Measurements from ENCODE around the gene CD33.
A peak's percentile ranks its signal among the peaks of the same experiment; 100 is the strongest.
"Not testable (repeated sequence)": the region's sequence is repeated elsewhere in the genome, so short reads cannot be mapped to it uniquely, and the experiment has no call there.

CD33 gene

GRCh38 chr19:51224898-51225393, at the start of gene CD33:
Gene CD33 (plus strand): TSS chr19:51225080. CDS start chr19:51225119, 39 bp downstream.
- H3K27ac Mint-ChIP-seq; DNase-seq (ENCODE audit: low spot score in 2 of 2); H3K36me3 Mint-ChIP-seq; ATAC-seq; H3K9me3 Mint-ChIP-seq; H3K4me1 Mint-ChIP-seq; H3K4me3 Mint-ChIP-seq: not testable (repeated sequence)

- Mint-ChIP-seq H3K9me3 (no peaks in the 10 kb centered on the region), H3K4me3 (no peak overlapping the region), H3K36me3 (no peaks in the 10 kb centered on the region), H3K4me1 (peaks cover 9% of the 10 kb centered on the region), H3K27ac (no peak overlapping the region)
- no peak for DNase-seq (ENCODE audit: low spot score in 2 of 2)
- ATAC-seq: no peak
Observed at GRCh38 chr19:51179256-51179655, 45.6 kb upstream of the CD33 start.

- Mint-ChIP-seq H3K9me3 (no peaks in the 10 kb centered on the region), H3K27ac (no peak overlapping the region), H3K4me3 (no peak overlapping the region), H3K36me3 (no peaks in the 10 kb centered on the region), H3K4me1 (peaks cover 15% of the 10 kb centered on the region)
- DNase-seq (ENCODE audit: low spot score in 2 of 2) (no peak), ATAC-seq (no peak)
Observed at GRCh38 chr19:51181377-51181912, 43.4 kb upstream of the CD33 start.

- H3K36me3 Mint-ChIP-seq: no peaks in the 10 kb centered on the region
- no peak overlapping the region for H3K4me3 Mint-ChIP-seq
- H3K9me3 Mint-ChIP-seq: no peaks in the 10 kb centered on the region
- H3K27ac Mint-ChIP-seq: no peak overlapping the region
- ATAC-seq: no peak
- peaks cover 15% of the 10 kb centered on the region for H3K4me1 Mint-ChIP-seq
- DNase-seq (ENCODE audit: low spot score in 2 of 2): no peak
Observed at GRCh38 chr19:51181913-51182419, 42.9 kb upstream of the CD33 start.

- Mint-ChIP-seq H3K27ac (peak overlapping the region; percentile 2), H3K4me1 (peaks cover 15% of the 10 kb centered on the region), H3K4me3 (no peak overlapping the region), H3K9me3 (no peaks in the 10 kb centered on the region), H3K36me3 (no peaks in the 10 kb centered on the region)
- DNase-seq (ENCODE audit: low spot score in 2 of 2): no peak
- no peak for ATAC-seq
Observed at GRCh38 chr19:51183629-51184028, 41.3 kb upstream of the CD33 start.

GRCh38 chr19:51185069-51185867, 39.6 kb upstream of the CD33 start:
- H3K9me3 Mint-ChIP-seq: no peaks in the 10 kb centered on the region

GRCh38 chr19:51185868-51186215, 39.0 kb upstream of the CD33 start:
- no peak overlapping the region for H3K27ac Mint-ChIP-seq
- no peaks in the 10 kb centered on the region for H3K36me3 Mint-ChIP-seq
- no peak for DNase-seq (ENCODE audit: low spot score in 2 of 2)
- no peak overlapping the region for H3K4me3 Mint-ChIP-seq
- no peak for ATAC-seq
- H3K4me1 Mint-ChIP-seq: peaks cover 15% of the 10 kb centered on the region
- H3K9me3 Mint-ChIP-seq: no peaks in the 10 kb centered on the region

More at GRCh38 chr19:51185069-51185867, 39.6 kb upstream of the CD33 start:
- H3K4me3 Mint-ChIP-seq: no peak overlapping the region
- ATAC-seq (no peak), DNase-seq (ENCODE audit: low spot score in 2 of 2) (no peak)
- no peak overlapping the region for H3K27ac Mint-ChIP-seq
- H3K4me1 Mint-ChIP-seq: peaks cover 15% of the 10 kb centered on the region
- H3K36me3 Mint-ChIP-seq: no peaks in the 10 kb centered on the region

- Mint-ChIP-seq H3K4me1 (peaks cover 15% of the 10 kb centered on the region), H3K36me3 (no peaks in the 10 kb centered on the region), H3K27ac (no peak overlapping the region), H3K9me3 (no peaks in the 10 kb centered on the region), H3K4me3 (no peak overlapping the region)
- DNase-seq (ENCODE audit: low spot score in 2 of 2): no peak
- no peak for ATAC-seq
Observed at GRCh38 chr19:51186323-51186722, 38.6 kb upstream of the CD33 start.

GRCh38 chr19:51187395-51188226, 37.3 kb upstream of the CD33 start:
- Mint-ChIP-seq H3K27ac (no peak overlapping the region), H3K4me3 (no peak overlapping the region), H3K9me3 (no peaks in the 10 kb centered on the region), H3K4me1 (peaks cover 15% of the 10 kb centered on the region), H3K36me3 (no peaks in the 10 kb centered on the region)
- no peak for ATAC-seq
- no peak for DNase-seq (ENCODE audit: low spot score in 2 of 2)

- Mint-ChIP-seq H3K27ac (no peak overlapping the region), H3K9me3 (no peaks in the 10 kb centered on the region), H3K4me3 (no peak overlapping the region), H3K4me1 (peaks cover 15% of the 10 kb centered on the region), H3K36me3 (no peaks in the 10 kb centered on the region)
- ATAC-seq: no peak
- no peak for DNase-seq (ENCODE audit: low spot score in 2 of 2)
Observed at GRCh38 chr19:51188227-51188559, 36.7 kb upstream of the CD33 start.

- ATAC-seq (no peak), DNase-seq (ENCODE audit: low spot score in 2 of 2) (no peak)
- H3K4me3 Mint-ChIP-seq: no peak overlapping the region
- no peaks in the 10 kb centered on the region for H3K36me3 Mint-ChIP-seq
- no peaks in the 10 kb centered on the region for H3K9me3 Mint-ChIP-seq
- H3K27ac Mint-ChIP-seq: no peak overlapping the region
- H3K4me1 Mint-ChIP-seq: peaks cover 8% of the 10 kb centered on the region
Observed at GRCh38 chr19:51192689-51193088, 32.2 kb upstream of the CD33 start.

GRCh38 chr19:51194527-51195315, 30.2 kb upstream of the CD33 start:
- ATAC-seq (peak; percentile 95), DNase-seq (ENCODE audit: low spot score in 2 of 2) (peak; percentile 11 to 59)
- H3K9me3 Mint-ChIP-seq: no peaks in the 10 kb centered on the region
- no peaks in the 10 kb centered on the region for H3K36me3 Mint-ChIP-seq
- peaks cover 8% of the 10 kb centered on the region for H3K4me1 Mint-ChIP-seq
- H3K4me3 Mint-ChIP-seq: peak overlapping the region; percentile 56
- peak overlapping the region; percentile 32 for H3K27ac Mint-ChIP-seq

- no peak for ATAC-seq
- DNase-seq (ENCODE audit: low spot score in 2 of 2): no peak
- H3K36me3 Mint-ChIP-seq: no peaks in the 10 kb centered on the region
- H3K4me3 Mint-ChIP-seq: peak overlapping the region; percentile 56
- no peak overlapping the region for H3K27ac Mint-ChIP-seq
- H3K4me1 Mint-ChIP-seq: peaks cover 8% of the 10 kb centered on the region
- no peaks in the 10 kb centered on the region for H3K9me3 Mint-ChIP-seq
Observed at GRCh38 chr19:51195316-51195586, 29.6 kb upstream of the CD33 start.

GRCh38 chr19:51195616-51196015, 29.3 kb upstream of the CD33 start:
- ATAC-seq: no peak
- Mint-ChIP-seq H3K4me3 (no peak overlapping the region), H3K36me3 (no peaks in the 10 kb centered on the region), H3K4me1 (peaks cover 8% of the 10 kb centered on the region), H3K27ac (no peak overlapping the region), H3K9me3 (no peaks in the 10 kb centered on the region)
- no peak for DNase-seq (ENCODE audit: low spot score in 2 of 2)

- H3K4me3 Mint-ChIP-seq: no peak overlapping the region
- H3K9me3 Mint-ChIP-seq: no peaks in the 10 kb centered on the region
- H3K4me1 Mint-ChIP-seq: peaks cover 8% of the 10 kb centered on the region
- H3K27ac Mint-ChIP-seq: no peak overlapping the region
- DNase-seq (ENCODE audit: low spot score in 2 of 2) (no peak), ATAC-seq (no peak)
- no peaks in the 10 kb centered on the region for H3K36me3 Mint-ChIP-seq
Observed at GRCh38 chr19:51196181-51196580, 28.7 kb upstream of the CD33 start.

Data from stimulated activated effector memory CD8-positive, alpha-beta T cell treated with anti-CD3 and anti-CD28 coated beads, Interleukin-12 subunit alpha, Interleukin-12 subunit beta, amount 100 ng/mL, for 72 hours (primary cell).